VCaP (cell line): ENCODE data around the gene NEURL4.

Experiments used
- H3K27ac ChIP-seq: fragments of 450-650 bp; 2 replicates; pipeline ENCODE4 v1.5.1; 2017
- CTCF ChIP-seq: fragments of 450-650 bp; conservative IDR thresholded peaks from 2 replicates; pipeline ENCODE4 v1.5.1; 2017; ENCODE audit warnings: mild to moderate bottlenecking, moderate library complexity

Gene NEURL4

GRCh38 chr17:7312432-7313087 lies 16.6 kb downstream of the NEURL4 start:
- no peak overlapping the region for H3K27ac ChIP-seq
- TF ChIP-seq CTCF: no peak

- TF ChIP-seq CTCF: no peak
- H3K27ac ChIP-seq: no peak overlapping the region
These were observed 17.9 kb downstream of the NEURL4 start for GRCh38 chr17:7311110-7311705.

GRCh38 chr17:7309628-7310027 lies 19.5 kb downstream of the NEURL4 start:
- TF ChIP-seq CTCF: no peak
- H3K27ac ChIP-seq: peak overlapping the region; percentile 93; the same call in 1 of the 2 replicates

- H3K27ac ChIP-seq: peak overlapping the region; percentile 93
- TF ChIP-seq CTCF: no peak
These were observed 20.3 kb downstream of the NEURL4 start for GRCh38 chr17:7308625-7309433.

GRCh38 chr17:7307686-7308624 lies 21.2 kb downstream of the NEURL4 start:
- TF ChIP-seq CTCF: no peak
- peak overlapping the region; percentile 93 for H3K27ac ChIP-seq

GRCh38 chr17:7306911-7307685 lies 22.0 kb downstream of the NEURL4 start, which contains the start of gene EIF5A:
TSS of gene EIF5A (plus strand) at chr17:7307628. CDS start at chr17:7309636, 2,008 bp downstream.
- H3K27ac ChIP-seq: peak within 1 kb of the TSS; percentile 93
- TF ChIP-seq CTCF: no peak
